H9 (cell line): Measurements from ENCODE around the gene HEXIM1. TPM values are rescaled to one million over a fixed set of nuclear protein-coding genes. Genes with fewer than 3 reads are reported as not detected.
A peak's percentile ranks its signal among the peaks of the same experiment; 100 is the strongest.

Experiments
- DNase-seq: peaks from one replicate; pipeline ENCODE4 v3.0.0-alpha.2; 2017
- H2AFZ ChIP-seq: one replicate; pipeline ENCODE4 v1.6.1; 2013; ENCODE audit warnings: mild to moderate bottlenecking, low read length, control low read depth, moderate library complexity
- H2AK5ac ChIP-seq: 2 replicates; pipeline ENCODE4 v1.6.1; 2013; ENCODE audit warnings: low read length, control low read depth, mixed read lengths; ENCODE audit not compliant: insufficient read length
- H2BK120ac ChIP-seq: one replicate; pipeline ENCODE4 v1.6.1; 2013; ENCODE audit warnings: low read depth, mild to moderate bottlenecking, low read length, control low read depth, inconsistent platforms; ENCODE audit not compliant: poor library complexity, severe bottlenecking
- H2BK12ac ChIP-seq: 2 replicates; pipeline ENCODE4 v1.6.1; 2013; ENCODE audit warnings: low read length, control low read depth, mixed read lengths, low read depth; ENCODE audit not compliant: insufficient read length
- H2BK15ac ChIP-seq: 2 replicates; pipeline ENCODE4 v1.6.1; 2013; ENCODE audit warnings: low read depth, low read length, control low read depth
- H2BK20ac ChIP-seq: one replicate; pipeline ENCODE4 v1.6.1; 2013; ENCODE audit warnings: low read depth, mild to moderate bottlenecking, low read length, control low read depth, inconsistent platforms; ENCODE audit not compliant: poor library complexity, severe bottlenecking
- H2BK5ac ChIP-seq: 2 replicates; pipeline ENCODE4 v1.6.1; 2013; ENCODE audit warnings: low read length, control low read depth, mixed read lengths; ENCODE audit not compliant: insufficient read length
- H3K14ac ChIP-seq: 2 replicates; pipeline ENCODE4 v1.6.1; 2013; ENCODE audit warnings: low read length, control low read depth; ENCODE audit not compliant: insufficient read depth
- H3K18ac ChIP-seq: 2 replicates; pipeline ENCODE4 v1.6.1; 2013; ENCODE audit warnings: low read depth, mild to moderate bottlenecking, mixed read lengths, low read length, control low read depth; ENCODE audit not compliant: insufficient read length
- H3K23ac ChIP-seq: 2 replicates; pipeline ENCODE4 v1.6.1; 2013; ENCODE audit warnings: low read length, control low read depth, mixed read lengths, low read depth; ENCODE audit not compliant: insufficient read length
- H3K23me2 ChIP-seq: 2 replicates; pipeline ENCODE4 v1.6.1; 2013; ENCODE audit warnings: low read depth, mild to moderate bottlenecking, mixed read lengths, low read length, control low read depth; ENCODE audit not compliant: insufficient read length, poor library complexity, severe bottlenecking
- H3K27ac ChIP-seq: 2 replicates; pipeline ENCODE4 v1.5.1; 2013; ENCODE audit warnings: low read length, control low read depth, mixed read lengths, low read depth; ENCODE audit not compliant: insufficient read length
- H3K27me3 ChIP-seq: 2 replicates; pipeline ENCODE4 v1.6.1; 2013; ENCODE audit warnings: low read length, control low read depth, inconsistent platforms; ENCODE audit not compliant: insufficient read depth
- H3K4ac ChIP-seq: 2 replicates; pipeline ENCODE4 v1.6.1; 2013; ENCODE audit warnings: low read depth, mild to moderate bottlenecking, control low read depth, inconsistent platforms, low read length, moderate library complexity
- H3K4me1 ChIP-seq: 2 replicates; pipeline ENCODE4 v1.6.1; 2013; ENCODE audit warnings: low read length, control low read depth, inconsistent platforms; ENCODE audit not compliant: insufficient read depth
- H3K4me2 ChIP-seq: 2 replicates; pipeline ENCODE4 v1.6.1; 2013; ENCODE audit warnings: low read length, control low read depth, mixed read lengths; ENCODE audit not compliant: insufficient read length, insufficient read depth
- H3K56ac ChIP-seq: 2 replicates; pipeline ENCODE4 v1.6.1; 2013; ENCODE audit warnings: low read depth, mild to moderate bottlenecking, mixed read lengths, low read length, control low read depth; ENCODE audit not compliant: insufficient read length
- H3K79me1 ChIP-seq: 2 replicates; pipeline ENCODE4 v1.6.1; 2013; ENCODE audit warnings: low read depth, mild to moderate bottlenecking, moderate library complexity, low read length, control low read depth, inconsistent platforms; ENCODE audit not compliant: insufficient read depth, poor library complexity, severe bottlenecking
- H3K79me2 ChIP-seq: 2 replicates; pipeline ENCODE4 v1.6.1; 2013; ENCODE audit warnings: low read length, control low read depth, inconsistent platforms; ENCODE audit not compliant: insufficient read depth
- H3K9ac ChIP-seq: 2 replicates; pipeline ENCODE4 v1.6.1; 2013; ENCODE audit warnings: low read length, control low read depth, mixed read lengths; ENCODE audit not compliant: insufficient read length; ENCODE audit errors: extremely low read depth
- H3K9me3 ChIP-seq: one replicate; pipeline ENCODE4 v1.6.1; 2013; ENCODE audit warnings: low read depth, low read length, inconsistent platforms; ENCODE audit not compliant: control insufficient read depth
- H3T11ph ChIP-seq: one replicate; pipeline ENCODE4 v1.6.1; 2013; ENCODE audit warnings: mild to moderate bottlenecking, low read length, control low read depth, inconsistent platforms
- H4K20me1 ChIP-seq: one replicate; pipeline ENCODE4 v1.6.1; 2013; ENCODE audit not compliant: control insufficient read depth, insufficient read length, insufficient read depth
- H4K5ac ChIP-seq: 2 replicates; pipeline ENCODE4 v1.6.1; 2013; ENCODE audit warnings: low read depth, mild to moderate bottlenecking, mixed read lengths, low read length, control low read depth; ENCODE audit not compliant: insufficient read length
- H4K8ac ChIP-seq: replicated peaks from 2 replicates; pipeline ENCODE4 v1.6.1; 2013; ENCODE audit warnings: low read length, control low read depth, mixed read lengths, low read depth; ENCODE audit not compliant: insufficient read length
- H4K91ac ChIP-seq: 2 replicates; pipeline ENCODE4 v1.6.1; 2013; ENCODE audit warnings: low read depth, mild to moderate bottlenecking, moderate library complexity, mixed read lengths, low read length, control low read depth; ENCODE audit not compliant: insufficient read length
- H3K27ac Mint-ChIP-seq, 3 experiments: 2 replicates in 2 of 3; 3 replicates in 1 of 3; pipeline ENCODE4 v1.8.0; 2020 to 2021; ENCODE audit warnings: mixed read lengths in 3 of 3, mild to moderate bottlenecking in 1 of 3, moderate library complexity in 1 of 3
- H3K27me3 Mint-ChIP-seq: 2 replicates; pipeline ENCODE4 v1.8.0; 2021; ENCODE audit warnings: low read depth, mild to moderate bottlenecking, moderate library complexity, mixed read lengths
- H3K36me3 Mint-ChIP-seq, 3 experiments: 2 replicates in 2 of 3; 3 replicates in 1 of 3; pipeline ENCODE4 v1.8.0; 2020 to 2021; ENCODE audit warnings: low read depth in 3 of 3, mixed read lengths in 3 of 3; ENCODE audit not compliant: insufficient read depth in 1 of 3
- H3K4me1 Mint-ChIP-seq, 2 experiments: 2 replicates each; pipeline ENCODE4 v1.8.0; 2020; ENCODE audit warnings: mixed read lengths in 2 of 2
- H3K4me3 Mint-ChIP-seq, 2 experiments: 2 replicates in 1 of 2; 3 replicates in 1 of 2; pipeline ENCODE4 v1.8.0; 2020 to 2021; ENCODE audit warnings: mild to moderate bottlenecking in 2 of 2, mixed read lengths in 2 of 2, moderate library complexity in 1 of 2
- H3K9me3 Mint-ChIP-seq, 2 experiments: 2 replicates in 1 of 2; 3 replicates in 1 of 2; pipeline ENCODE4 v1.8.0; 2020; ENCODE audit warnings: mild to moderate bottlenecking in 2 of 2, mixed read lengths in 2 of 2, moderate library complexity in 1 of 2
- WGBS: extraction: QIAGEN DNeasy Blood & Tissue Kit; methylation state at CpG from one replicate; pipeline ENCODE4 v1.1.7; 2013; ENCODE audit warnings: missing lambda C conversion rate, low lambda C conversion rate, mixed read lengths; ENCODE audit not compliant: insufficient read length; ENCODE audit errors: extremely low coverage; 5-methylcytosine and 5-hydroxymethylcytosine counted together
- total RNA-seq: library from RNA; stranded (reverse); gene quantifications from 2 replicates; pipeline ENCODE4 v1.2.1, GENCODE V29; 2021
- TF ChIP-seq, protein P1 (sequence below): fragments of 200-600 bp; sonication (generic); conservative IDR thresholded peaks from 3 replicates; pipeline ENCODE4 v1.8.0; 2021; ENCODE audit warnings: antibody characterized with exemption, mild to moderate bottlenecking

HEXIM1 gene
- total RNA-seq, 1 experiment from 2014 or later, result 32.4 TPM

DNA sequence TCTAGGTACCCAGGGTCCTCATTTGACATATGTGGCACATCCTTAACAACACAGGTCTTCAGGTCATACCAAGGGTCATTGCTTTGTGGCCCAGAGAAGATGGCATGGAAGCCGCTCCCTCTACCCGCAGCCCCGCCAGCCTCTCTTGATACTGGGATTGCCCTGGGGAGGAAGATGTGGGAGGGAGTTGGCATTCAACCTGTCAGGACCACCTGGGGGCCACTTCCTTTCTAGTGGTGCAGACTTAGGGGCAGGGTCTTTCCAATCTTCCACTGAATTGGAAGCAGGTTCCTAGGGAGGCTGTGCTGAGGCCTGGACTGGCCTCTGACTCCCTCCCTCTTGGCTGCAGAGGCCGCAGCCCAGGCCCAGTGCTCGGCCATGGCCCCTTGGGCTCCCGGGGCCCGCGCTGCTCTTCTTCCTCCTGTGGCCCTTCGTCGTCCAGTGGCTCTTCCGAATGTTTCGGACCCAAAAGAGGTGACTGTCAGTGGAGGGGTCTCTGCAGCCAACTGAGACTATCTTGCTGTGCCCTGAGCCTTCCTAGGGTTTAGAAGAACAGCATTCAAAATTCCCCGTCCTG, 5.1 kb upstream of the HEXIM1 start:
- no peak overlapping the region for H3K4ac ChIP-seq
- H3K4me3 Mint-ChIP-seq, result peak overlapping the region; percentile 57 to 76
- H3K79me2 ChIP-seq, result no peaks in the 10 kb centered on the region
- peak overlapping the region in 1 of 3 experiments; percentile 61; a peak in 3 of 7 replicates for H3K27ac Mint-ChIP-seq
- H4K91ac ChIP-seq, result no peak overlapping the region
- no peak overlapping the region for H3K9ac ChIP-seq
- H3K23me2 ChIP-seq, result peaks cover 9% of the 10 kb centered on the region
- no peaks in the 10 kb centered on the region for H4K20me1 ChIP-seq
- no peak overlapping the region for H2BK5ac ChIP-seq
- no peak overlapping the region for H3K27ac ChIP-seq
- H2BK12ac ChIP-seq, result no peak overlapping the region
- H3K79me1 ChIP-seq, result no peaks in the 10 kb centered on the region
- H3K27me3 Mint-ChIP-seq, result peaks cover 3% of the 10 kb centered on the region; the same call in 1 of the 2 replicates
- no peak overlapping the region for H2AFZ ChIP-seq
- no CpG with 5 or more reads among the region's 13 CpGs for WGBS
- no peaks in the 10 kb centered on the region for H3K9me3 ChIP-seq
- H3K4me1 ChIP-seq, result peaks cover 2% of the 10 kb centered on the region; the same call in 1 of the 2 replicates
- no peak overlapping the region for H3K56ac ChIP-seq
- H3T11ph ChIP-seq, result no peak overlapping the region
- no peaks in the 10 kb centered on the region for H3K27me3 ChIP-seq
- H3K18ac ChIP-seq, result no peak overlapping the region
- H3K9me3 Mint-ChIP-seq, result no peaks in the 10 kb centered on the region; a peak in 1 of 5 replicates
- H3K4me2 ChIP-seq, result peak overlapping the region; percentile 51
- H4K5ac ChIP-seq, result no peak overlapping the region
- no peak overlapping the region for H2AK5ac ChIP-seq
- no peak overlapping the region for H2BK120ac ChIP-seq
- no peak overlapping the region for H4K8ac ChIP-seq
- no peak overlapping the region for H3K14ac ChIP-seq
- peaks cover 32 to 39% of the 10 kb centered on the region in 2 experiments for H3K4me1 Mint-ChIP-seq
- no peak overlapping the region for H2BK15ac ChIP-seq
- peak; percentile 71 for DNase-seq
- no peak overlapping the region for H3K23ac ChIP-seq
- peaks cover 3 to 5% (median 4%) of the 10 kb centered on the region in 3 experiments; a peak in 5 of 7 replicates for H3K36me3 Mint-ChIP-seq
- no peak overlapping the region for H2BK20ac ChIP-seq
- TF ChIP-seq, protein P1, sequence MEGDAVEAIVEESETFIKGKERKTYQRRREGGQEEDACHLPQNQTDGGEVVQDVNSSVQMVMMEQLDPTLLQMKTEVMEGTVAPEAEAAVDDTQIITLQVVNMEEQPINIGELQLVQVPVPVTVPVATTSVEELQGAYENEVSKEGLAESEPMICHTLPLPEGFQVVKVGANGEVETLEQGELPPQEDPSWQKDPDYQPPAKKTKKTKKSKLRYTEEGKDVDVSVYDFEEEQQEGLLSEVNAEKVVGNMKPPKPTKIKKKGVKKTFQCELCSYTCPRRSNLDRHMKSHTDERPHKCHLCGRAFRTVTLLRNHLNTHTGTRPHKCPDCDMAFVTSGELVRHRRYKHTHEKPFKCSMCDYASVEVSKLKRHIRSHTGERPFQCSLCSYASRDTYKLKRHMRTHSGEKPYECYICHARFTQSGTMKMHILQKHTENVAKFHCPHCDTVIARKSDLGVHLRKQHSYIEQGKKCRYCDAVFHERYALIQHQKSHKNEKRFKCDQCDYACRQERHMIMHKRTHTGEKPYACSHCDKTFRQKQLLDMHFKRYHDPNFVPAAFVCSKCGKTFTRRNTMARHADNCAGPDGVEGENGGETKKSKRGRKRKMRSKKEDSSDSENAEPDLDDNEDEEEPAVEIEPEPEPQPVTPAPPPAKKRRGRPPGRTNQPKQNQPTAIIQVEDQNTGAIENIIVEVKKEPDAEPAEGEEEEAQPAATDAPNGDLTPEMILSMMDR, result no peak
